Fibroblast of the aortic adventitia (primary cell): Measurements from ENCODE around the gene ISLR2. TPM values are rescaled to one million over a fixed set of nuclear protein-coding genes. Genes with fewer than 3 reads are reported as not detected.

Experiments
- DNase-seq: peaks from one replicate; pipeline ENCODE4 v3.0.0-alpha.2; 2010; ENCODE audit warnings: low read depth
- H3K4me3 ChIP-seq: 2 replicates; pipeline ENCODE4 v1.5.1; 2011; ENCODE audit warnings: low read depth, mild to moderate bottlenecking, control low read depth, low read length, moderate library complexity
- CTCF ChIP-seq: IDR thresholded peaks from 2 replicates; pipeline ENCODE4 v1.5.1; 2011; ENCODE audit warnings: mild to moderate bottlenecking, low read length, control low read depth, inconsistent platforms; ENCODE audit not compliant: insufficient read depth
- total RNA-seq: library from RNA; depleted of rRNA; stranded (reverse); fragments of >200 nt; gene quantifications from 2 replicates; pipeline ENCODE4 v1.2.3, GENCODE V29; 2012; ENCODE audit warnings: low replicate concordance

The ISLR2 gene
- total RNA-seq, 1 donor, result 0.36 TPM

- no peak overlapping the region for H3K4me3 ChIP-seq
- TF ChIP-seq CTCF, result no peak
- no peak for DNase-seq
Observed at GRCh38 chr15:74144153-74144775, 13.9 kb downstream of the ISLR2 start.

GRCh38 chr15:74146277-74146800 lies 16.0 kb downstream of the ISLR2 start:
- no peak for DNase-seq
- TF ChIP-seq CTCF, result no peak
- no peak overlapping the region for H3K4me3 ChIP-seq

GRCh38 chr15:74147051-74147450 lies 16.7 kb downstream of the ISLR2 start:
- no peak for TF ChIP-seq CTCF
- no peak for DNase-seq
- no peak overlapping the region for H3K4me3 ChIP-seq

GRCh38 chr15:74155766-74156417 lies 25.5 kb downstream of the ISLR2 start:
- H3K4me3 ChIP-seq, result no peak overlapping the region
- DNase-seq, result no peak
- TF ChIP-seq CTCF, result no peak

DNA sequence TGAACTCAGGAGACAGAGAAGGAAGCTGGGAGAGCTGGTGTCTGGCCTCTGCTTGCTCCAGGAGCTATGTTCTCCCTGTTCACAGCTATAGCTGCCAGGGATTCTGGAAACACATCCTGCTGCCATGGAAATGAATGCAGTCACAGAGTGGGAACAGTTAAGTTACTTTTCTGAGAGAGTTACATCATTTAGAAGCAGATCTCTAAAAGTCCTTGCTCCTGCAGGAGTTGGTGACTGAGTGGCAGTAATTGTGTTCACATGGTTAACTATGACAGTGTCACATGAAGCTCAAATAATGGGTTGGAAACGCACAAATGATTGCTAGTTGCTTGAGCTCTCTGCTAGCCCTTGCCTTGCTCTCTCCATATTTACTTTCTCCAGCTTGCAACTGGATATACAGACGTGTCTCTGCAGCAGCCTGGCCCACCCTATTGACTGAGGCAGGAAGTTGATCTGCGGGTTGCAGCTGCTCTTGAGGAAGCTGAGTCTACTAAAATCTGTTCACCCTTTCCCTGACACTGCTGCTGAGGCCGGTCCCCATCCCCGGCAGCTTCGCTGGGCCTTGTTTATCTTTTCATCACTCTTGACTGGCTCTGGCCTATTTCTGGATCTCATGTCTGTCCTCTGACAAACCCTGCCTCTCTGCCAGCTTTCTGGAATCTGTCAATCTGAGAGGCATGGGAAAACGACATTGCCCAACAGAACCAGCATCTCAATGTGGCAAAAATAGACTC lies 26.5 kb downstream of the ISLR2 start:
- no peak for TF ChIP-seq CTCF
- H3K4me3 ChIP-seq, result no peak overlapping the region
- DNase-seq, result peak; percentile 55

DNA sequence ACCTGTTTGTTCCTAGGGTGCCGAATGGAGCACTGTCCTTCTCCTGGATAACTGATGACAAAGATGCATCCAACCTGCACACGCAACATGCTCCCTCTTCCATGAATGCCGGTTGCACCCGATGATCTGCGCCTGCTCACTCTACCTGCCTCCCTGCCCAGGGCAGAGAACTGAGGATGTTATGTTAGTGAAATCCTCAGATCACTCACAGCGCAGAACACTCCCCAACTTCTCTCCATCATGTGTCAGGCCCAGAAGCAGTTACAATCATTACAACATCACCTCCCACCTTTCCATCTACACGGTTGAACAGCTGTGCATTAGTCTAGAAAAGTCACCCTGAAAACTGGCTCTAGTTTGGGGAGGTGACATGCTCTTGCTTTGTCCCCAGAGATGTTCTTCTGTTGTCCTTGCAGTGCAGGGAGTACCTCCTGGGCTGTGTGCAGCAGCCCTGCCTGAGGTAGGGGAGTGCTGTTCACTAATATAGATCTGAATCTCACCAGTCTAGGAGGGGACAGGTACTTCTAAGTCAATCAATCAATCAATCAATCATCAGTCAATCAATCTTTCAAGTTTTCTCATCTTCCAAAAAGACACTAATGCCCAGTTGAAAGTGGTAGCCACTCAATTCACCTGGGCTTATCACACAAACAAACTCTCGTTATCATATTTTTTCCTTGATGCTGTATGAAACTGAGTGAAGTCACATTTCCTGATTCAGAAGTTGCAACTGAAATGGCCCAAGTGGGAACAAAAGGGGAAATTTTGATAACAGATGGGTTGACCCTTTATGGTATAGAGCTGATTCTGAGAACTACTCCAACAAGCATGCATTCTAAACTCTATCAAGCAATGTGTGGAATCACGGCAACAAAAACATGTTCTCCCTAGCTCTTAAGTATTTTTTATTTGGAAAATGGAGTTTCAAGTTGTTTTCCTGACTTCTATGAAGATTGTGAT lies 27.8 kb downstream of the ISLR2 start:
- TF ChIP-seq CTCF, result no peak
- no peak for DNase-seq
- no peak overlapping the region for H3K4me3 ChIP-seq
